HG02571 (cell line): ENCODE results near the gene WNT6.

Experiments used
- ATAC-seq: cut with Tn5 transposase; IDR thresholded peaks from one replicate; pipeline ENCODE4 v1.9.1; 2021; ENCODE audit warnings: mild to moderate bottlenecking, moderate library complexity; ENCODE audit not compliant: unreplicated experiment

The WNT6 gene

DNA sequence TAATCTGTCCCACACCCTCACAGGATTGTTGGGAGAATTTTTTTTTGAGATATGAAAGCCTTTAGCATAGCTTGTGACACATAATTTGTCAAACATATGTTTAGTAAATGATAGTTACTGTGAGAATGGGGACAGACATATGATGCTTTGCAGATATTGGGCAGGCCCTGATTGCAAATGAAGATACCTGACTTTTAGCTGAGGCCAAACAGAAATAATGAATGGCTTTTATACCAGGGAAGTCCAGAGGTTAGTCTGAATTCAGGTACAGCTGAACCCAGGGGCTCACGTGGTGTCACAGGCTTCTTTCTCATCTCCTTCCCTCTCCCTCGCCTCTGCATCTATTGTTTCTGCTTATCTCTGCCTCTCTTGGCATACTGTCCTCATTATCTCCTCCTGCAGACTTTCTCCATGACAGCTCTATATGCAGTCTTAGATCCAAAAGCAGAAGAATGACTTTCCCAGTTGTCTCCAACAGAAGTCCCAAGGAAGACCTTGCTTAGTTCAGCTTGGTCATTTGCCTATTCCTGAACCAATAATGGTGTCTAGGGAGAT is 16.2 kb downstream of the WNT6 start:
- ATAC-seq: no peak

DNA sequence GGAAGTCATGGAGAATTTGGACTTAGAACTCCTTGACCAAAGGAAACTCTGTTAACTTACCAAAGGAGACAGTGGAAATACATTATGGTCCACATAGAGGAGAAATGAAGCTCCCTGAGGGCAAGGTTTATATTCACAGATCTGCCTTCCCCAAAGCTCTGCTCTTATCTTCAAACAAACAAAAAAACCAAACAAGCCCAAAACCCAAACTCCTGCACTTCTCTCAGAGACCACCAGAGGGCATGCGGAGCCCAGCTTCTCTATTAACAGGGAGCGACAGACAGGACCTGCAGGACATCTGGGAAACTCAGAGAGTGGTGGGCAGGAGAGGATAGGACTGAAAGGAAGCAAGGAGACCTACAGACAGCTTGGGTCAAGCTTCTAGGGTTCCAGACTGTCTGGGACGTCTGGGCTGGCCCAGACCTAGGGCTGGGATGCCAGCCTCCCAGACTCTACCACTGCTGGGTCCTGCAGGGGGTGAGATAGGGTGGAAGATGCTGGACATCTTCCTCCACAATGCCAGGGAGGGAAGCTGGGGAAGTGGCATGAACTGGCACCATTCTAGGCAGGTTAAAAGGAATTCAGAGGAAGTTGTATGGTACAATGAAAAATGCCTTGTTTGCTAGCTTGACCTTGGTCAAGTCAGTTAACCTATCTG is 17.1 kb downstream of the WNT6 start:
- no peak for ATAC-seq

DNA sequence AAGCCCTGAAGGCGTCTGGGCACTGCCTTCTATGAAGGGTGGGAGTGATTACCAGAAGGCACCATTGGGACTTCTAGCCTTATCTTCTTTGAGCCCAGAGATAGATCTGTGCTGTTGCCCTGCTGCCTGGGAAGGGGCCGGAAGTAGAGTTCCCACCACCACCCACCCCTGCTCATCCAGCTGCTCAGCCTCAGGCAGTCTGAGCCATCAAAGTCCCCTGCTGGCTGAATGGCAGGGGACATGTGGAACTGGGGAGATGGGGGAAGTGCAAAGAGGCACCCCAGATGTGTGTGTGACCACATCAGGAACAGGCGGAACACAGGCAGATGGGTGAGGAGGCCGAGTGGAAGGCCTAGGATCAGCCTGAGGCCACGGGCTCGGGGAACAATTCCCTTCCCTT is 17.7 kb downstream of the WNT6 start:
- no peak for ATAC-seq

DNA sequence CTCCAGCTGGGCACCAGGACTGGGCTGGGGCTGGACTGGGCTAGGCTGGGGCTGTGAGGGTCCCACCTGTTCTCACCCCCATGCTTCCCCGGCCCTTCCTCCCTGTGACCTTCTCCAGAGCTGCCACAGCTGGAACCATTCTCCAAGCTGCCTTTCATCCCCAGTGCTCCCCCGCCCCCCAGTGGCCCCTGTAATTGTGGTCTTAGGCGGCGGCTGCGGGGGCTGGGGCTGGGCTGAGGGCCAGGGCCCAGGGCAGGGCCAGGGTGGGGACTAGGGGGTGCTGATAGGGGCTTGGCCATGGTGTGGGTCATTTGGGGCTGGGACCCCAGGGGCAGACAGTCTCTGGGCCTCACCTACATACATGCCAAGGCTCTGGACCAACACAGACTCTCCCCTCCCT is 18.3 kb downstream of the WNT6 start:
- no peak for ATAC-seq

DNA sequence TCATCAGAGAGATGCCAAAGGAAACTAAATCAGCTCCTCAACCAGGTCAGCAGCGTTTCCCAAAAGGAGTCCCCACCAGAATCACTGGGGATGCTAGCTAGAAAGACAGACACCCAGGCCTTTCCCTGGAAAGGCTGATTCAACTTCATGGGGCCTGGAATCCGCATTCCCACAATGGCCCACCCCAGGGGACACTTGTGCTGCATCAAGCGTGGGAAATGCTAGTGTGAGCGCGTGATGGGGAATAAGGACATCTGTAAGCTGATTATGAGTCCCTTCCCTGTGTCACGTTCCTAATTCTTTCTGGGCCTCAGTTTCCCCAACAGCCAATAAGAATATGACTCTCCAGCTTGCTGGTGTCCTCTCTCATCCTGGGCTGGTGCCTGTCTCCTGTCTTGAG is 18.9 kb downstream of the WNT6 start:
- ATAC-seq: no peak

DNA sequence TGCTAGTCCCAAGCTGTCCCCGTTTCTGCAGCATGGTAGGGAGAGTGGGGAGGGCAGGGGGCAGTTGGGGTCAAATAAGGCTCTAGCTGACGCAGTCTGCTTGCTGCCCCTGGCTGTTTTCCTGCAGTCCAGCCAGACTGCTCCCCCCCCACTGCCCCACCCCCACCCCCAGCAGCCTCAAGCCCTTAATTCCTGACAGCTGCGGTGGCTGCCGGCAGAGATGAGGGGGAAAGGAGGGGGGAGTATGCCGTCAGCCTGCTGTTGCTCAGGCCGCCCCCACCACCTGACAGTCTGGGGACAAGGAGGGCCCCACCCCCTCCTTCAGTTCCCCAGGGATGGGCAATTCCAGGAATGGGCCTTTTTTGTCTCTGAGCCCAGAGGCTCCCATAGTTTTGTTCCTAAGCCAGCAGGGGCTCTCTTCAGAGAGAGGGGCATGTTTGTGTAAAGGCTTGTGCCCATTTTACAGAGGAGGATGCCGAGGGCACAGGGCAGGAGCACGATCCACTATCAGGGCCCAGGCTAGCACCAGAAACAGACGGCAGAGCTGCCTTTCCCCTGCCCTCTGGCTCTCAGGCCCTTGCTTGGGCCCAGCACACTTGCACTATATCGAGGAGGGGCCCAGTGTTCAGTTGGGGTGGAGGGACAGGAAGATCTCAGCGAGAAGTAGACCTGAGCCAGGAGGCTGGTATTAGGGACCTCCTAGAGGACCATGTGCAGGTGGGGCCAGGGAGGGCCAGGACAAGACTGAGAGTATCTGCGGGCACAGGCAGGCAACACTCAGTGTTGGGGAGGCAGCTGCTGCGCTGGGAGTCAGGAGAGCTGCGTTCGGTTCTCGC is 19.5 kb downstream of the WNT6 start:
- no peak for ATAC-seq

DNA sequence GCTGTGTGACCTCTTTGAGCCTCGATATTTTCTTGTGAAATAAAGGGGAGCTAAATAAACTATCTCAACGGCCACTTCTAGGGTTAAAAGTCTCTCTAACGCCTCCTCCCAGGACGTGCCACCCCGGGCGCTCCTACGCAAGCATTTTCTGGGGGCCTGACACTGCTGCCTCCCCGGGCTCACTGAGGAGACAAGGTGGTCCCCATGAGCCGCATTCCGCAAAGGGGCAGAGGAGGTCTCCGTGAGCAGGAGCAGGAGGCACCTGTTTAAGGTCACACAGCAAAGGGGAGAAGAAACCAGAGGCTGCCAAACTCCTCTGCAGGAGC is 20.1 kb downstream of the WNT6 start:
- no peak for ATAC-seq

DNA sequence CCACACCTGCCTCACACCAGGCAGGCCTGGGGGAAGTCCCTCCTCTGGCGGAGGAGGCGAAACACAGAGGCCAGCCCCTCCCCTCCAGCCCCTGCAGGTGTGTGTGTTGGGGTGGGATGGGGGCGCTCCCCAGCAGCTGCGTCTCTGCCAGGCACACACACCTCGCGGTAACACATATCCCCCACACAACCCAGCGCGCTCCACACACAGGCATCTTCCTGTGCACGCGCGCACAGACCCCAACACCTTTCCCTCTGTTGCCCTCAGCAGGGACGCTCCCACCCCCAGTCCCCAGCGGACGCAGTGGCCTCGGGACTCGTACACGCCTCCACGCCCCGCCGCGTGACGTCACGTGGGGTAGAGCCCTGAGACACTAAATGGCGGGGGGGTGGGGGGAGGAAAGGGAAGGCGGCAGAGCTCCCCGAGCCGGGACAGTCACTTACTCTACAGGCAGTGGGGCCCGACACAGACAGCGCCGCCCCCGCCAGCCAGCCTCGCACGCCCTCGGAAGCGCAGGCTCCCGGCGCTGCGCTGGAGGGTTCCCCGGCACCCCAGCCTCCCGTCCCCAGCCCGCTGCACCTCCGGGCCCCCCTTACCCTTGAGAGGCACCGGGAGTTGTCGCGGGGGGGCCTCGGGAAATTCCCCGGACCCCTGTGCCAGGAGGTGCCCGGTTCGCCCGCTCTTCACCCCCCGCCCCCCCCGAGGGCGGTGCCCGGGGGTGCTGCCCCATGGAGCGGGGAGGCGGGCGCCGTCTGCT is 20.7 kb downstream of the WNT6 start, which contains the start of gene WNT10A:
WNT10A (plus strand) TSS at position 751 of the 757 bp plus-strand sequence. CDS start 144 bp downstream, outside the sequence.
- ATAC-seq: peak; percentile 61

DNA sequence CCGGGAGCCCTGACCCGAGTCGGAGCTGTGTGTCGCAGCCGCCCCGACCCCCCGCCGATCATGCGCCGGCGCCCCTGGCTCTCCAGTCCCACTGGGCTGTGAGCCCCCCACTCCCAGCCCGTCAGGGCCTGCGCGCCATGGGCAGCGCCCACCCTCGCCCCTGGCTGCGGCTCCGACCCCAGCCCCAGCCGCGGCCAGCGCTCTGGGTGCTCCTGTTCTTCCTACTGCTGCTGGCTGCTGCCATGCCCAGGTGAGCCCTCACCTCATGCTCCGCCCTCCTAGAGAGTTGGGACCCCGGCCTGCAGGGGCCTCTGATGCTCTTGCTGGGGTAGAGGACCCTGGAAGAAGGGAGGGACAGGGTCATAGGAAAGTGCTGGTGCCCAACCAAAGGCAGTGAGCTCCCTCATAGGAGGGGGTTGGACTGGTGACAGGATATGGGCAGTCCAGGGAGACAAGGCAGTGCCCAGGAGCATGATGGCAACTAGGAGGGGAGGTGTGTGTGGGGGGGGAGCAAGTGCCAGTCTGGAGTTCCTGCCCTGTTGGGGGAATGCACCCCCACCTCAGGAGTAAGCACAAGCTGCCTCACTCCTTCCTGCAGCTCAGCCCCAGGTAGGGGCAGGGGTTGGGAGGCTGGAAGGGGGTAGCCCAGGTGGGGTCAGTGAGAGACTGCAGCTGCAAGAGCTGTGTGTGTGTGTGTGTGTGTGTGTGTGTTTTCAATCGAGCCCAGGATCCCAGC is 21.4 kb downstream of the WNT6 start:
- no peak for ATAC-seq

DNA sequence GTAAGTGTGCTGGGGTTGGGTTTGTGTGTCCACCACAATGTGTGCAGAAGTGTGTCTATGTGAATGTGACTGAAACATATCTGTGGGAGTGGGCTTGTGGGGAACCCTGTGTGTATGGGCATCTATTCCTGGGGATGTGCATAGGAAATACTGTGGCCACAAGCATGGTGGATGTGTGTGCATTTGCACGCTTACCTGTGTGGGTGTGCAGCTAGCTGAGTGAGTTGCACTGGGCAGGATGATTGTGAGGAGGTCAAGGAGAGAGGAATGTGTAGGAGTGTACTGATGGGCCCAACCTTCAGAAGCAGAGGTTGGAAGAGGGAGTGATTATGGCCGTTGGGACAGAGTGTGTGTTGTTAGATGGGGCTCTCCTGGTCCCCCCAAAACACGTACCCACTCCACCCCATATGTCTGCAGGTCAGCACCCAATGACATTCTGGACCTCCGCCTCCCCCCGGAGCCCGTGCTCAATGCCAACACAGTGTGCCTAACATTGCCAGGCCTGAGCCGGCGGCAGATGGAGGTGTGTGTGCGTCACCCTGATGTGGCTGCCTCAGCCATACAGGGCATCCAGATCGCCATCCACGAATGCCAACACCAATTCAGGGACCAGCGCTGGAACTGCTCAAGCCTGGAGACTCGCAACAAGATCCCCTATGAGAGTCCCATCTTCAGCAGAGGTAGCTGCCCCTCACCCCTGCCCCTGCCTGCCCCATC is 22.3 kb downstream of the WNT6 start:
- no peak for ATAC-seq

DNA sequence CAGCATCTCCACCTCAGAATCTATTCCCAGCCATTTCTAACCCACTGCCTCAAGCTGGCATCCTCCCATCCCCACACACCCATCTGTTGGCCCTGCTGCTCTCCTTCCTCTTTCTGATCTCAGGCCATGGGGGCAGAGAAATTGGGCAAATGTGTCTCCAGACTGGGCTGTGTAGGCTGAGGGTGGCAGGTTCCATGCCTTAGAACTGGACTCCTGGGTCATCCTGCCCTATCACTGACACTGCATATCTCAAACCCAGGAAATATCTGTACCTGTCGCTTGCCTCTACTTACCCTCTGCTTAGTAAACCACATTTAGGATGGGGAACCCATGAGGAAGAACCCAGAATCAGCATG is 22.8 kb downstream of the WNT6 start:
- no peak for ATAC-seq

DNA sequence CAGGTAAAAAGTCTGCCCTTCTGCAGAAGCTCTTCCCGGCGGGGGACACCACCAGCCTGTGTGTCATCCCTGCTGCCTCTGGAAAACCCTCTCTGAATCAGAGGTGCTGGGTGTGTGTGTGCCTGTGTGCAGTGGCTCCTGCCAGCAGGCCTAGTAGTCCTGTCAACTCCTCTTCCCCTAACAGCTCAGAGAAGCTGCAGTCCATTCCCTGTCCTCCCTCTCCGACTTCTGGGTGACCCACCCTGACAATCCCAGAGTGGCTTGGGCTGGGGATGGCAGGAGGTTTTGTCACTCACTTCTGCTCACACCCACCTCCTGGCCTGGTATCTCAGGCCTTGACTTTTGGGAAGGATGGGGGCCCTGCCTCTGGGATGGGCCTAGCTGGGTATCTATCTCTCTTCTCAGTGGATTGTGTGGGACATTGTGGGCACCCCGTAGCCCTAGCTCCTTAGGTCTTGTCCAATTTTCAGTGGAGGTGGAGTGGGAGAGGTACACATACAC is 23.3 kb downstream of the WNT6 start:
- no peak for ATAC-seq

DNA sequence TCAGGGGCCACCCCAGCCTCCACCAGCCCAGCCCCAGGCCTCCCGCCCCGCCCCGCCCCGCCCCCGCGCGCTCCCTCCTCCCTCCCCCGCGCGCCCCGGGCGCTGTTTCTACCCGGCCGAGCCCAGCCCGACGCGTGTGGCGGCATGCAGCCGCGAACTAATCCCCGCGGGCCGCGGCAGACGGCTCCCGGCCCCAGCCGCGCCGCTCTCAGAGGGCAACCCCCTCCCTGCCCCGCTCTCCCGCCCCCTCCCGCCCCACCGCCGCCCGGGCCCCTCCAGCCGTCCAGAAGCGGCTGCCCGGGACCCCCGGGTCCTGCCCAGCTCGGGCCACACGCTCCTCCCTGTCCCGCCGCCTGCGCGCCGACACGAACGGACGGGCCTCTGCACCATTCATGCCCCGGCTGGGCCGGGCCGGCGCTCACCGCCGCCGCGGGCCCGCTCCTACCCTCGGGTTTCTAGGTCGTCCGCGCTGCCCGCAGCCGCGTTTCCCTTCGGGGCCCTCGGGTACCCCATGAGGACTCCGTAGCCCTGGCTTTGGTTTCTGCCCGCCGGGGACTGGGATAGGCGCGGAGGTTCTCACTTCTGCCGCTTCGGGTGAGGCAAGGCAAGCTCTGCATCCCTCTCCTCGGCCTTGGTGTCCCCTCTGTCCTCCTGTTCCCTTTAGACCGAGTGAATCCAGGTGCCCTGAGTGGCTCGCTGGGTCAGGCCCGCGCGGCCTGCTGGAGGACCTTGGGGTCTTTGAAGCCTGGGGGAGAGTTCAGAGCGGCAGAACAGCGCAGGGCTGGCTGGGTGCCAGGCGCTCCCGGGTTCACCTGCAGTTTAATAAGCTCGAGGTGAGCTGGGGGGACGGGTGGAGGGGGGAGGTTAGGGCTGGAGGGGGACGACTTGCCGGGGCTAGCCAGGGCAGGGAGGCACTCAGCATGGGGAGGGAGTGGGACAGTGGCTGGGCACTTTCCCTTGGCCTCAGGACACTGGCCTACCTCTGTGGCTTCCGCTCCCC is 24.2 kb downstream of the WNT6 start:
- ATAC-seq: no peak

DNA sequence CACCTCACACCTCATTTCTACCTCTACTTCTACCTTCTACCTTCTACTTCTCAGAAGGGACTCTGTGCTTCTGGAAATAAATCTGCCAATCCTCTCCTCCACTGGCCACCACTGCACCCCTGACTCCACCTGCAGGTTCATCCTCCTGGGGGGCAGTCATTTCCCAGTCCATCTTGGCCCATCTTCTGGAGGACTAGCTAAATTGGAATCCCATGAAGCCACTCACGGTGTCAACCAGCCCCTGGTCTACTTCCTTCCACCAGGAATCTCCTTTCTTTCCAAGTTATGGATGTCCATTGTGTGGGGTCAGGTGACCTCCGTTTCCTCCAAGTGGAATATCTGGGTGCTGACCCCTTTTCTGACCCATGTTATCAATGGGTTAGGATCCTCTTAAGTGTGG is 24.9 kb downstream of the WNT6 start:
- no peak for ATAC-seq

DNA sequence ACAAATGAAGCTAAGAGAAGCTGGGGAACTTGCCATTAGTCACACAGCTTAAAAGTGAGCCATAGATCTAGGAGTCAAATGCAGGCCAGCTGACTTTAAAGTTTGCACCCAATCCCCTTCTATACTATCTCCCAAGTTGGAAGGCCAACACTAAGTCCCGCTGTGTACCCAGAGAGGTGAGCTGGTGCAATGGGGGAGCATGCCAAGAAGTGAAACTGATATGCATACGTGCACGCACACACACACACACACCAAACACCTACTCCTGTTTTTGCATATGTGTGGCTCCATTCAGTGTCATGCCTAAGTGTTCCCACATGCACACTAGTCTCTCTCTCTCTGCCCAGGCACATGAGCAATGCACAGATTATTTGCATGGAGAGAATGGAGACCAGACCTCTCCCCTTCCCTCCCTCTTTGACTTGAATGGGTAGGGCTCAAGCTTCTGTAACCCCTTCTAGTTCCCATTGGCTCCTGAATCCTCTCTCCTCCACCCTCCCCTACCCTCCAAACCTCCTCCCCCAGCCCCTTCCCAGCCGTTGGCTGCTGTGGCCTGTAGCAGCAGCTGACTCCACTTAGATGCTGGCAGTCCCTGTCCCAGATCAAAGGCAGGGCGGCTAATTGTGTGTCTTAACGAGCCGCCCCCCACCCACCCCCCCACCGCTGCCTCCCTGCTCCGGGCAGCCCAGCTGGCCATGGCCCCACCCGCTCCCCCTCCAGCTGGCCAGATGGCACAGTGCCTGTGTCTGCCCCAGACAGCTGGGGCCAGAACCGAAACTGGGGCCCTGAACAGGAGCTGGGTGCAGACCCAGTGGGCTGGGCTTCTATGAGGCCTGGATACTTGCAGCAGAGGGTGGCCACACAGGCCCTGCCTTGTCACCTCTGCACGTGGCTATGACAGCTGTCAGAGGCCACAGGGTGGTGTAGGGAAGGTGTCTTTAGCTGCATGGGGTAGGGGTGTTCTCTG is 26.7 kb downstream of the WNT6 start:
- ATAC-seq: peak; percentile 52

DNA sequence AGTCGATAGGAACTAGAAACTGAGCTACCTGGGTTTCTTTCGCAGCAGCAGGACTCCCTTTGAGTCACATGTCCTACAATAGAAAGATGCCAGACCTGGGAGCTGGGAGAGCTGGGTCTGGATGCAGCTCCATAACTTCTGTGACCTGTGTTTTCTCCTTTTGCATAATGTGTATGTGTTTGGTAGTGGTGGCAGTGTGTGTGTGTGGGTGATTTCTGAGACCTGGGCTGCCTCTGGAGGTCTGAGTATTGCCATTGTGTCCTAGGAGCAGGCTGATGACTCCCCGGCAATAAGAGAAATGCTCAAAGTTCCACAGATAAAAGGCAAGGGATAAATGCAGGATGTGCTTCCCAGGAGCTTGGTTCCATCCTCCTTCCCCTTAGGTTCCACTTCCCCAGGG is 27.5 kb downstream of the WNT6 start:
- ATAC-seq: no peak

DNA sequence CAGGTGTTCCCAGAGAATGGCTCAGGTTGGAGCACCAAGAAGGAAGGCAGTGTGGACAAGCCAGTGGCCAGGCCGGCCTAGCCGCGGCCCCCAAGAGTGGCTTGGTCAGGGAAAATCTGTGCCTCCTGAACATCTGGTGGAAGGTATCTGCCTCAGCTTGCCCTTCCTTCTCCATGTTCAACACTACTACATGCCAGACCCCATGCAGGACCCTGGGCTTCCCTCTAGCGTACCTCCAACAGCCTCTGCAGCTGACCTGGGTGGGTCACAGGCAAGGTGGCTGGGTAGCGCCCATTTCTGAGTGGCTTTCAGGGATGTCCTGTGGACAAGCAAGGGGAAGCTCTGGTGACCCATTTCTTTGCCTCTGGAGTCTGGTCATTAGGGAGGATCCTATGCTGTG is 28.7 kb downstream of the WNT6 start:
- no peak for ATAC-seq

DNA sequence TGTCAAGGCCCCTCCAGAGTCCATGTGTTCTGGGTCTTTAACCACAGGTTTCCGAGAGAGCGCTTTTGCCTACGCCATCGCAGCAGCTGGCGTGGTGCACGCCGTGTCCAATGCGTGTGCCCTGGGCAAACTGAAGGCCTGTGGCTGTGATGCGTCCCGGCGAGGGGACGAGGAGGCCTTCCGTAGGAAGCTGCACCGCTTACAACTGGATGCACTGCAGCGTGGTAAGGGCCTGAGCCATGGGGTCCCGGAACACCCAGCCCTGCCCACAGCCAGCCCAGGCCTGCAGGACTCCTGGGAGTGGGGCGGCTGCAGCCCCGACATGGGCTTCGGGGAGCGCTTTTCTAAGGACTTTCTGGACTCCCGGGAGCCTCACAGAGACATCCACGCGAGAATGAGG is 30.3 kb downstream of the WNT6 start:
- no peak for ATAC-seq
